ENCODE results near the gene PUS3.

PUS3 gene

DNA sequence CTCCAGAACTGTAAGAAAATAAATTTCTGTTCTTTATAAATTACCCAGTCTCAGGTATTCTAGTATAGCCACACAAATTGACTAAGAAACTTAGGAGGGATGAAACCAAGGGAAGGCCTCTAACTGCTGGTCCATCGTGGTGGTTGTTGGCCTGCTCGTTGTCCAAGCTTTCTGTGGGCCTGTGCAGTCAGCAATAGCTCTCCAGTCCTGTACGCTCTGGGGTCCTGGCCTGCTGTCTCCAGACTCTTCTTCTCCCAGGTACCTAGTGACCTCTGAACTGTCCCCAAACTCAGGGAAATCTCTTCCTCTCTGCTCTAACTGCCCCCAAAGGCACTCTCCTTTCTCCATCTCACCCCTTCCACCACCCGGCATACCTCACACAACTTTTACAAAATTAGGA lies 37.1 kb upstream of the PUS3 start:
- DNase-seq = no peak

DNA sequence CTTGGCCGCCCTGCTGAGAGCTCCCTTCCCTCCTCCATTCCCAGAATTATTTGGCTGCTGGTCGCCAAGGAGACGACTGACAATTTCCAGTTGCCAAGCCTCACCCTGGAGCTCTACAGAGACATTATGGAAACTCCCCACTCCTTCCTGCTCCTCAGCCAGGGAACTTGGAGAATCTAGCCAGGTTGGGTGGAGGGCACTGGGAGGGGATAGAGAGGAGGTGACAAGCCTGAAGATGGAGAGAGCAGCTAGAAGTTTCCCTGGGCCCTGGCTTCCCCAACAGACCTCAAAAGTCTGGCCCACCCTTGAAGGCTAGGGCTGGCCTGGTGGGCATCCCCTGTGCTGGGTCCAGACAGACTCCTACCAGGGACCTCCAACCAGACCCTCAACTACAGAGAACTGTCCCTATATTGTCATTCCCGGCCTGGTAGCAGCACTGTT lies 36.1 kb upstream of the PUS3 start:
- no peak for DNase-seq

DNA sequence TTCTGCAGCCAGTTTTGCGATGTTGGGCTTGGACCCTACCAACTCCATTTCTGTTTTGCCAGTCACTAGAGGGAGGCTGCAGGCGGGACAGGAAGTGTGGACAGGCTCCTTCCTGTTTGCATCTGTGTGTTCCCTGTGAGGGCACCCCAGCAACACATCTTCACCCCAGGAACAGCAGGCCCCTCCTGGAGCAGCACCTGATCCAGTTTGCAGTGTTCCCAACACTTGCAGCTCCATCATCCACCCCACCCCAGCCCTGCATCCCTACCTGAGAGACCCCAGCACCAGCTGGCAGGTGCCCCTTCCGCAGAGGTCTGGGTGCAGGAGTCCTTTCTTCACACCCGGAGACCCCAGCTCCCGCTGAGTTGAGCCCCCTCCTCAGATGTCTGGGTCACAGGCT lies 35.4 kb upstream of the PUS3 start:
- DNase-seq = no peak

DNA sequence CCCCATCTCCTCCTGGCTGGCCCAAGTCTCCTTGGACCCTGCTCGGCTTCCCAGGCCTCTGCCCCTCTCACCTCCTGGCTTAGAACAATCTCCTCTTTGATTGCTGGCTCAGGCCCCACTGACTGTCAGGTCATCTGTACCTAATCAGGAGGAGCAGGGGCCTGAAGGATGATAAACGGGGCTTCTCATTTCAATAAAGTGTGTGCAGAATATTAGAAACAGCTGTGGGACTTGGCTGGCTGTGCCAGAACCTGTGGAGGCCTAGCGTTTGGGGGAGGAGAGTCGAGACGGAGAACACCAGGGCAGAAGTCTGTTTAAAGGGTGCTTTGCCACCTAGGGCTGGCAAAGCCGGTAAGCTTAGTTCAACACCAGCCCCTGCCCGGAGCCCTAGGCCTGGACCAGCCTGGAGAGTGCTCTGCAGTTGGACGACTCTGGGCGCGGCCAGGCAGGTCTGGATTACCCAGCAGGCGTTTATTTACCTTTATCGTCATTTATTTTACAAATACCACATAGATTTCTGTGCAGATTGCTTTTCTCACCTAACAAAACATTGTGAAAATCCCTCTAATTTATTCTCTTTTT lies 32.7 kb upstream of the PUS3 start:
- no peak for DNase-seq

DNA sequence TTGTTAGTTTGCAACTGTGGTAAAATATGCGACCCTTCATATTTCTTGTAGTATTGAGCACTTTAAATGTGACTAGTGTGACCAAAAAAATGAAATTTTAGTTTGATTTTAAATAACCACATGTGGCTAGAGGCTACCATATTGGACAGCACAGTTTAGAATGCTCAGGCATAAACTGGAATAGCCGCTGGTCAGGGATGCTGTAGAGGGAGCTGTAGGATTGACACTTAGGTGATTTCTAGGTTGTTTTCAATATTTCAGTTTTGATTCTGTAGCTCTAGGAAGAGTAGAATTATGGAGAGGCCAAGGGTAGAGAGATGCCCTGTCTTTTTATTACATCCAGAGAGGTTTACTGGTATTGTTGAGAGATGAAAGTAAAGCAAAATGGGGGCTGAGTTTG lies 32.0 kb upstream of the PUS3 start:
- DNase-seq = no peak

DNA sequence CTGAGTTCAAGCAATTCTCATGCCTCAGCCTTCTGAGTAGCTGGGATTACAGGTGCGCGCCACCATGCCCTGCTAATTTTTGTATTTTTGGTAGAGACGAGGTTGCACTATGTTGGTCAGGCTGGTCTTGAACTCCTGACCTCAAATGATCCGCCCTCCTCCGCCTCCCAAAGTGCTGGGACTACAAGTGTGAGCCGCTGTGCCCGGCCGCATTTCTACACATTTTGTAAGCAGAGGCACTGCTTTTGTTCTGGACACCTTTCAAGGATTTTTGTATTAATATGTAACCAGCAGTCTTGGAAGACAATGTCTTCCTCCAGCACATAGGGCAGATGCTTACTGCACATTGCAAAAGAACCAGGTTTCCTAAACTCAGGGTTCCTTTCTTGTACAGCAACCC lies 31.5 kb upstream of the PUS3 start:
- DNase-seq = no peak

DNA sequence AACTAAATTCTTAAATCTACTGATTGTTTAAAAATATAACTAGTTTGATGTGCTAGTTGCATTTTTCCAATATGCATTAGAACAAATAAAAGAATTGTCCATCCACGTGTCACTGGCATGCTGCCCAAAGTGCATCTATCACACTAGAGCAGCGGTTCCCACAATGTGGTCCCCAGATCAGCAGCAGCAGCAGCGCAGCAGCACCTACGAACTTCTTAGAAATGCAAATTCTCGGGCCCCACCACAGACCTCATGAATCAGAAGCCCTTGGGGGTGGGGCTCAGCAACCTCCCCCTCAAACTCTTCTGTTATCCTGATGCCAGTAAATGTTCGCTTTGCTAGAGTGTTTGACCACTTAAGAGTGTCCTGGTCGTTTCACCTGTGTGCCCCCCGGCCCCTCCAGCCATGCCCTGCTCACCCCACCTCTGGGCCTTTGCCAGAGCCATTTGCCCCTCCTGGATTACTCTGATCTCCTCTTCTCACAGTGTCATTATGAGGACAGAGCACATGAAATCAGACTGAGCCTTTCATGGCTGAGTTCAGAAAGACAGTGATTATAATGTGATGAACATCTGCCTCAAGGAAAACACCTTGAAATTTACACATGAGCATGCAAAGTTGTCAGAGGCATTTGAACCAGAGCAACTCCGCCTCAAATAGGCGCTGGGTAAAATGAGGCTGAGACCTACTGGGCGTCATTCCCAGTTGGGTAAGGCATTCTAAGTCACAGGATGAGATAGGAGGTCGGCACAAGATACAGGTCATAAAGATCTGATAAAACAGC lies 30.2 kb upstream of the PUS3 start:
- no peak for DNase-seq

DNA sequence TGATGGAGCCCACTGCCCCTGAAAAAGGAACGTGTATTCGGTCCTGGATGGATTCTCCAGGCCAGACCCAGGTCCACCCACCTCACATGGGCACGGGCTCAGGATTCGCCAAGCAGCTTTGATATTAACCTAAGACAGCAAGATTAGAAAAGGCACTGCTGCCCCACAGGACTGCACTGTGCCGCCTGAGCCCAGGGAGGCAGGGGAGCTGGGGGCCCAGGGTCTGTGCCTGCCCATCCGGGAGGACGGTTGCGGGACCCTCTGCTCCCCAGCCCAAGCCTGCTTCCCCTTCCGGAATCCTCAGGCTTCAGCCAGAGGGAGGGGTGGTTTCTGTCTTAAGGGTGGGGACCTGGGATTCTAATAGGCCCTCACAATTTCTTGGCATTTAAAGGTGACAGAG lies 29.3 kb upstream of the PUS3 start:
- no peak for DNase-seq

DNA sequence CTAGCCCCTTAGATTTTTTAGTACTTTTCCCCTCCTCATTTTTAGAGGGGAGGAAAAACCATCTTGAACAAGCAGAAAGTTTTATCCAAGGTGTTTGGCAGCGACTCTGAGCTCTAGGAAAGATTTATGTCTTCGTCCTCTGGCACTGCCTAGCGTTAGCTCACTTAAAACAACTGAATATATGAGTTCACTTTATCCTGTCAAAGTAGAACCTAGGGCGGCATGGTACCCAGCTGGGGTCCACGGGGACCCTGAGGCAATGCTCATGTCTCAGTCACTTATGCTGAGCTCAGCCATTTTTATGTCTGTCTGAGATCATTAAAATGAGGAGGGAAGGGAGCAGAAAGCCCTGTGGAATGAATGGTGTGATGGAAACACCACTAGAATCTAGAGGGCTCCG lies 28.7 kb upstream of the PUS3 start:
- DNase-seq = no peak

DNA sequence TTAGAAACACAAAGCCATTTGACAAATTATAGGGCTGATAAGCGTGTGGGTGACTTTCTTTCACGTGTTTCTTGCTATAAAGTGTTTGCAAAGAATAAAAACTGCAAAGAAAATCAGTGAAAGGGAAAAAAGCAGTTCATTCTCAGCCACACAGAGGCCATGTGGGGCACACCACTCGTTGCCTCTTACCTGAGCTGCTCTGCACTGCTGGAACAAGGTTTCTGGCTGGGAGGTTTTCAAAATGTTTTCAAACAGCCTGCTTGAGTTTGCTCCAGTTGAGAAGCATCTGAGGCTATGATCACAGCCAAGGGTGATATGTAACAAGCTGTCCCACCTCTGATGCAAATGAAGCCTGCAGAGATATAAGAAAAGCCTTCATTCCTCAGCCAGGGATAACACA lies 28.1 kb upstream of the PUS3 start:
- no peak for DNase-seq

DNA sequence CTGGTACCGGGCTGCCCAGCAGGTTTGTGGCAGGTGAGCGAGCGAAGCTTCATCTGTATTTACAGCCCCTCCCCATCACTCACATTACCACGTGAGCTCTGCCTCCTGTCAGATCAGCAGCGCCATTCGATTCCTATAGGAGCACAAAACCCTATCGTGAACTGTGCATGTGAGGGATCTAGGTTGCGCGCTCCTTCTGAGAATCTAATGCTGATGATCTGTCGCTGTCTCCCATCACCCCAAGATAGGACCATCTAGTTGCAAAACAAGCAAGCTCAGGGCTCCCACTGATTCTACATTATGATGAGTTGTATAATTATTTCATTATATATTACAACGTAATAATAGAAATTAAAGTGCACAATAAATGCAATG lies 27.1 kb upstream of the PUS3 start:
- DNase-seq = no peak

DNA sequence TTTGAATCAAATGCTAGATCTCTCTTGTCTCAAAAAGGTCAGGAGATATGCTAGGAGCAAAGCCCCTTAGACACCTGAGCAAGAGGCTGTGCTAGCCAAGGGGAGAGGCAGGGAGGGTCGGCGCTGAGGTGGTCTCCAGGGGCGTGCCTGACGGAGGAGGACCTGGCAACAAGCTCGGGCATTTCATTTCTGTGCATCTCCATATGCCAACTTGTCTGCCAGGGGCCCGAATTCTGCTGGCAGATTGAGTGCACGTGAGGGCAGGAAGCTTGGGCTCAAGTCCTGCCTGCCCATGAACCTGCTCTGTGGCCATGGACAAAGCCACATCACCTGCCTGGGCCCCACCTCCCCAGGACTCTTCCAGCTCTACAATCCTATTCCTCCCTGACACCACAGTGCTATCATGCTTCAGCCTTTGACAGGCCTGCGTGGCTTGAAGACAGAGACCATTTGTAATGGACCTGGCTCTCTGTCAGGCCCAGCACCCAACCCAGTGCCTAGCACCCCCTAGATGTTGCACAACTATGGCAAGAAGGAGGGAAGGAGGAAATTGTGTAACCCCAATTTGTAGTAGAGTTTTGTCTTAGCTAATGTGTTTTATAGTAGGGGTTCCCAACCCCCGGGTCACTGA lies 26.6 kb upstream of the PUS3 start:
- no peak for DNase-seq

DNA sequence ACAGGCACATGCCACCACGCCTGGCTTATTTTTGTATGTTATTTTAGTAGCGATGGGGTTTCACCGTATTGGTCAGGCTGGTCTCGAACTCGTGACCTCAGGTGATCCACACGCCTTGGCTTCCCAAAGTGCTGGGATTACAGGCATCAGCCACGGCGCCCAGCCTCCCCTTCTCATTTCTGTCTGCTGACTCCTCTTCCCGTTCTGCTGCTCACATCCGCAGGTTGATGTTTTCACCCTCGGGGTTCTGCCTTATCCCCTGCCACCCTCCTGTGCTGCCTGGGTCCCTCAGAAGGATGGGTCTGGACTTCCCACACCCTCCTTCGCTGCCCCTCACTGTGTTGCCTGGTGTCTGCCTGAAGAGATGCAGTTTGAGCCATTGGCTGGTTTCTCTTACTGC lies 23.7 kb upstream of the PUS3 start:
- DNase-seq = no peak

DNA sequence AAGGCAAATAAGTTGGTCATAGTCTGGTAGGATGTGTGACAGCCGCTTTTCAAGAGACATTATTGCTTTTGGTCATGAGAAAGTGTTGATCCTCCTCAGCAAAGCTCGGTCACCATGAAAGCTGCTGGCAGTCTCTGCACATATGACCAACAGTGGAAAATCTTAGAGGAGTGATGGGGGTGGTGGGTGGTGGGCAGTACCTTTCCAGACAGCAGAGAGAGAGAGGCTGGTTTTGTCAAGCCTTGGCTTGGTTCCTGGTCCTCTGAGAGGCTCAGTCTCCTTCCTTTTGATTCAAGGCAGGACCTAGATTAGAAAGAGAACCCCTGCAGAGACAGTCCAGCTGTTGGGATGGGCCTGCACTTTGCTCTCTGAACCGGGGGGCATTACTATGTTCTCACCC lies 22.8 kb upstream of the PUS3 start:
- DNase-seq = no peak

DNA sequence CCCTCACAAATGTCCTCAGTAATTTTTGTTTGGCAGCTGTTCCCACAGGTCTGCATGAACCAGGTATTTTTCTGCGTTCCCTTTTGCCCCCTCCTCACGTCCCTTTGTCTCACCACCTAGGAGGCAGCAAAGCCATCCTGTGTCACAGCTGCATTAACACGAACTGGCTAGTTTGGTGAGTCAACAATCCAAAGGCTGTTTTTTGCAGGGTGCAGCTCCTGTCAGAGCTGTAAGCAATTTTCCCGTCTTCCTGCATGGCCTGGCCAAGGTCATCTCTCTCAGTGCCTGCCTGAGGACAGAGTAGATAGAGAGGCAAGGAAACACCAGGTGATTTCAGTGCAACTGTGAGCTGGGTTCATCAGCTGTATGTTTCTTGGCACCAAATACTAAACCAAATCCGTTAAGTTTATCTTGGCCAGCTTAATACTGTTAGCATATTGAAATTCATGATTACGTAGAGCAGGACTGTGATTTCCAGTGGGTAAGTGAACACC lies 22.3 kb upstream of the PUS3 start:
- DNase-seq = no peak

DNA sequence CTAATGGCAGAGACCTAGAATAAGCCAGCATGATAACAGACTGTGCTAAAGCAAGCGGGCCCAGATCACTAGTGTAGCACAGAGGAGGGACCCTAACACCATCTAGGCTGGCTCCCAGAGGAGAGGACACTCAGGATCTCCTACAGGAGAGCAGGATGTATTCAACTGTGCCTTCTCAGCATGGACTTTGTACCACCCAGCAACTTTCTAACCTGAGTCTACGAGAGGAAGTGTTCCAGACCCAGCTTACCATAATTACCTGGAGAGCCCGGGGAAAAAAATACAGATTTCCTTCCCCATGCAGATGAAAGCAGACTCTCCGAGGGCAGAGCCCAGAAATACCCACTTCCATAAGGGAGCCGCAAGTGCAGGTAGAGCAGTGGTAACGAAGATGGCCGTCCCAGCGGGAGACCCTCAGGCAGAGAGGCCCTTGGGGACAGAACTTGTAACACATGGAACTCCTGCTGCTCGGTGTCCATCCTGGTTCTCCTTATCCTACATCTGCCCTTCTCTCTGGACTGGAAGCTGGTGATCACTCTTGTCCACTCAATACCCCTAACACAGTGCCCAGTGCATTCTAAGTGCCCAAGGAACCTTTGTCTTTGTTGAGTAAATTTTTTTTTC lies 21.5 kb upstream of the PUS3 start:
- DNase-seq = no peak

DNA sequence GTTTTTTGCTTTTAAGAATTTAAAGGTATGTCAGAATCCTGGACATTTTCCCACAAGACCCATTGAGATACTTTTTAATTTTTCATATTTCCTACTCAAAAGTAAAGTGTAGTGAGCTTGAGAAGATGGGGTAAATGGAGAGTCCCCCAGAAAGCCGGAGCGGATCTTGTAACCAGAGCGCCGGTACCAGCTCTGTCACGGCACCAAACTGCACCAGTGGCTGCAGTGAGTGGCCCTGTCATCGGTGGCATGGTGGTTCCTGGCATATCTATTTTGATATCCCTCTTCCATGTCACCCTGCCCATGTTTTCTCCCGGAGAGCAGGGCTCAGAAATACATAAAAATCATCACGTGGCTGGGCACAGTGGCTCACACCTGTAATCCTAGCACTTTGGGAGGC lies 20.6 kb upstream of the PUS3 start:
- DNase-seq = no peak

DNA sequence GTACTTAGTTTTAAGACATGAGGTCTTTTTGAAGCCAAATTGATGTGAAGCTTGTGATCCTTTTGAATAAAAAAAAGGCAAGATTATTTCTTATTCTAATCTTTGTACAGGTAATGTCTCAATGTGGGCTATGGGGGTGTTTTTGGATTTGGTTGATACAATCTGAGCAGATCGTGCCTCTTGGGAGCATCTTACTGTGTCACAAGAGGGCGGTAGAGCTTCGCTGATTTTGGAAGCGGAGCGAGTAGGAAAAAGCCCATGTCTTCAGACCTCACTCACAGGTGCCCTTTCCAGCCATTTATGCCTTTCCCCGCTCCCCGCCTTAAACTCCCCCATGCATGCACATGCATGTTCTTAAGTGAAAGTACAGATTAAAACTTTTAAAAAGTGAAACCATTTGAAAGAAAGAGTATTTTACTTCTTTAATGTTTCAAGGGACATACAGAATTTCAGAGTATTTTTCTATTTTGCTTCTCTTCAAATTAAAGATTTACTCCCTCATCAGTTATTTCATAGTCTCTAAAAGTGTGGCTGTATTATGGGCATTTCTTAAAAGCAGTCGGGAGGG lies 20.1 kb upstream of the PUS3 start:
- DNase-seq = peak; percentile 59

DNA sequence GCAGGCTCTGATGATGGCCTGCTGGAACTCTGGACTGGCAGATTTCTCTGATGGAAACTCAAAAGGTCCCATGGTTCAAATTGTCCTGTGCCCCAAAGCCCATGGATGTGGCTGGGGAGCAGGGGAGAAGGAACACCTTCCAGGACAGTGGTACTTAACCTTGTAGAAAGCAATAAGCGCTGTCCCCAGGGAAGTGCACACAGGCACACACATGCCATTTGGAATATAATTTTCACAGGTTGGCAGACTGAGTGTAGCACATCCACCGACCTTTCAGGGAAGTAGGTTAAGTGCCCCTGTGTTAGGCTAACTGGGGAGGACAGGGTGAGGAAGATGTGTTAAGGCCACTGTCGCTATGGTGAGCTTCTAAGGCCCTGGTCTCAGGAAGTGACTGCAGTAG lies 19.1 kb upstream of the PUS3 start:
- no peak for DNase-seq

DNA sequence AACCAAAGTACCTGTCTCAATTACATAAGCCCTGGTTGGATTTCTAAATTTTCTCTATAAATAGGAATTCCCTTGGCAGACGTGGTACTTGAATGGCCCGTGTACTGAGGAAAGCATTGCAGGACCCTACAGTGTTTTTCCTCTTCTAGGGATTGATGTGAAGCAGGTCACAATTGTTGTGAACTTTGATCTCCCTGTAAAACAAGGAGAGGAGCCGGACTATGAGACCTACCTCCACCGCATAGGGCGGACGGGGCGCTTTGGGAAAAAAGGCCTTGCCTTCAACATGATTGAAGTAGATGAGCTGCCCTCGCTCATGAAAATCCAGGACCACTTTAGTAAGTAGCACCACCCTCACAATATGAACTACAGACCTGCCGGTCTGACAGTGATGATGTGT lies 18.0 kb upstream of the PUS3 start:
- no peak for DNase-seq

DNA sequence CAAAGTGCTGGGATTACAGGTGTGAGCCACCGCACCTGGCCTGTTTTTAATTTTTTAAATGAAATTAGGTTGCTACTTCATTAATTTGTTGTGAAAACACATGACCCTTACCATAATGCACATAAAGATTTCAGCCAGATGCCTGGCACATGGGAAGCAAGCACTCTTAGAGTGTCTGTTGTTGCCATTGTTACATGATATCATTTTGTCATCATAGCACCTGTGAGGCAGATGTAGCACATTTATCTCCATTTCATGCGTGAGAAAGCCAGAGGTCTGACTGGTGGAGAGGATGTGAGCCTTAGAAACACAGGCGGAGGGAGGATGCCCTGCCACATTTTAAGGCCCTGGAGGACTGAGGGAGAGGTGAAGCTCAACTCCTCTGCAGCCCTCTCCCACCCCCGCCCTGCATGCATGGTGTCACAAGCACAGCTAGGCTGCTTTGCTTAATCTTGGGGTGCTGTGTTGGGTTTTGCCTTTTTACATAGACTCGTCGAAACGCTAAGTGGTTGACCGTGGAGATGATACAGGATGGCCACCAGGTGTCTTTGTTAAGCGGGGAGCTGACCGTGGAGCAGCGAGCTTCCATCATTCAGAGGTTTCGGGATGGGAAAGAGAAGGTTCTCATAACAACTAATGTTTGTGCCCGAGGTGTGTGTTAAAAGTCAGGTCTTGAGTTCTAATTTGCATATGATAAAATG lies 15.3 kb upstream of the PUS3 start:
- no peak for DNase-seq

DNA sequence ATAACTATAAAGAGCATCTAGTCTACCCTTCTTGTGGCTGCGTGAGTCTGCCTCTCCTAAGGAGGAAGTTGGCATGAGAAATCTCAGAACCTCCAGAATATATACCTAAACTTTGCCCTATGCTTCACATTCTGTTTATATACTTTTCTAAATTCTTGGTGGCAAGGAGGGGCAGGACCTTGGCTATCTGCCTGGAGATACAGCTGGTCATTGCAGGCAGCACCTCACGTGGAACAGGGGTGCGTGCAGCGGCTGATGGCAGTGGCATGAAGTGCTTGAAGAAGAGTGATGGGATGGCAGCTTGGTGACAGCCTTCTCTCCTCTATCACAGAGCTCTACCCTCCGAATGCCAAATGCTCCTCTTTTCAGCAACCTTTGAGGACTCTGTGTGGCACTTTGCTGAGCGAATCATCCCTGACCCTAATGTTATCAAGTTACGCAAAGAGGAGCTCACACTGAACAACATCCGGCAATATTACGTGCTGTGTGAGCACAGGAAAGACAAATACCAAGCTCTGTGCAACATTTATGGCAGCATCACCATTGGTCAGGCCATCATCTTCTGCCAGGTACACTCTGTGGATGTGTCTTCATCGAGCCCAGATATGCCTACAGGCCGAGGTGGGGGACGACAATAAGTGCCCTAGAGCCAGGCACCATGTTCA lies 13.8 kb upstream of the PUS3 start:
- DNase-seq = no peak
